HEK293 (cell line): Measurements from ENCODE around the gene NUDCD3.

Experiments used
- CTCF ChIA-PET: fragments of 350-600 bp; formaldehyde crosslinking; extraction: SDS; loops from one replicate; lab custom pipeline; 2021; ENCODE audit warnings: antibody characterized with exemption; lab: Yijun Ruan, JAX
- POLR2A ChIA-PET: fragments of 300-600 bp; formaldehyde crosslinking; extraction: SDS; loops from one replicate; lab custom pipeline; 2020; ENCODE audit warnings: antibody characterized with exemption, inconsistent platforms; lab: Yijun Ruan, JAX
- H3K27ac ChIP-seq: fragments of 200-500 bp; sonication (Bioruptor generic); 2 replicates; pipeline ENCODE4 v1.5.1; 2014; ENCODE audit warnings: low read depth, low read length, control low read depth, inconsistent platforms; ENCODE audit errors: extremely low read depth
- H3K36me3 ChIP-seq, 2 experiments: fragments of 200-500 bp in 1 of 2; sonication (Bioruptor generic) in 1 of 2; 1 replicate in 1 of 2; 2 replicates in 1 of 2; pipeline ENCODE4 v1.5.1; 2014 to 2017; ENCODE audit warnings: inconsistent platforms in 2 of 2, low read length in 2 of 2; ENCODE audit not compliant: control insufficient read depth in 2 of 2, insufficient read depth in 1 of 2
- H3K4me1 ChIP-seq: fragments of 200-500 bp; sonication (Bioruptor generic); 2 replicates; pipeline ENCODE4 v1.5.1; 2014; ENCODE audit warnings: mild to moderate bottlenecking, low read length, inconsistent platforms; ENCODE audit not compliant: control insufficient read depth, insufficient read depth
- H3K4me3 ChIP-seq: 2 replicates; pipeline ENCODE4 v1.5.1; 2011; ENCODE audit warnings: low read depth, mild to moderate bottlenecking, control low read depth, low read length, moderate library complexity
- H3K9me3 ChIP-seq: fragments of 200-500 bp; sonication (Bioruptor generic); 2 replicates; pipeline ENCODE4 v1.5.1; 2014; ENCODE audit warnings: low read depth, low read length, inconsistent platforms; ENCODE audit not compliant: control insufficient read depth, insufficient read depth
- EGR2 ChIP-seq: fragments of 450-650 bp; formaldehyde crosslinking; IDR thresholded peaks from 2 replicates; pipeline ENCODE4 v1.5.1; 2016; ENCODE audit warnings: low read depth, missing biosample characterization, missing genetic modification characterization
- GLI2 ChIP-seq: fragments of 450-650 bp; formaldehyde crosslinking; IDR thresholded peaks from 2 replicates; pipeline ENCODE4; 2017; ENCODE audit warnings: missing biosample characterization, missing genetic modification characterization, low read depth, borderline replicate concordance
- GLIS1 ChIP-seq: fragments of 450-650 bp; formaldehyde crosslinking; IDR thresholded peaks from 2 replicates; pipeline ENCODE4 v1.5.1; 2016; ENCODE audit warnings: missing biosample characterization, missing genetic modification characterization
- RBAK ChIP-seq: fragments of 450-650 bp; formaldehyde crosslinking; IDR thresholded peaks from 2 replicates; pipeline ENCODE4 v1.5.1; 2016; ENCODE audit warnings: missing biosample characterization, missing genetic modification characterization
- SCRT1 ChIP-seq: fragments of 450-650 bp; formaldehyde crosslinking; IDR thresholded peaks from 2 replicates; pipeline ENCODE4 v1.5.1; 2016; ENCODE audit warnings: missing biosample characterization, missing genetic modification characterization, borderline replicate concordance
- SCRT2 ChIP-seq: fragments of 450-650 bp; formaldehyde crosslinking; IDR thresholded peaks from 2 replicates; pipeline ENCODE4 v1.5.1; 2016; ENCODE audit warnings: missing biosample characterization, missing genetic modification characterization
- ZBTB48 ChIP-seq: fragments of 450-650 bp; formaldehyde crosslinking; IDR thresholded peaks from 2 replicates; pipeline ENCODE4 v1.5.1; 2016; ENCODE audit warnings: missing biosample characterization, missing genetic modification characterization
- ZBTB49 ChIP-seq: fragments of 450-650 bp; formaldehyde crosslinking; IDR thresholded peaks from 2 replicates; pipeline ENCODE4 v1.5.1; 2016; ENCODE audit warnings: missing biosample characterization, missing genetic modification characterization, low read depth
- ZFHX2 ChIP-seq: fragments of 450-650 bp; formaldehyde crosslinking; conservative IDR thresholded peaks from 2 replicates; pipeline ENCODE4 v1.5.1; 2016; ENCODE audit warnings: missing biosample characterization, missing genetic modification characterization
- ZIC2 ChIP-seq: fragments of 450-650 bp; formaldehyde crosslinking; IDR thresholded peaks from 2 replicates; pipeline ENCODE4 v1.5.1; 2016; ENCODE audit warnings: missing biosample characterization, missing genetic modification characterization
- ZNF121 ChIP-seq: fragments of 450-650 bp; formaldehyde crosslinking; IDR thresholded peaks from 2 replicates; pipeline ENCODE4 v1.5.1; 2016; ENCODE audit warnings: missing biosample characterization, missing genetic modification characterization
- ZNF148 ChIP-seq: fragments of 450-650 bp; formaldehyde crosslinking; IDR thresholded peaks from 2 replicates; pipeline ENCODE4 v1.5.0; 2017; ENCODE audit warnings: missing biosample characterization, missing genetic modification characterization, borderline replicate concordance
- ZNF155 ChIP-seq: fragments of 450-650 bp; formaldehyde crosslinking; IDR thresholded peaks from 2 replicates; pipeline ENCODE4 v1.5.1; 2016; ENCODE audit warnings: missing biosample characterization, missing genetic modification characterization
- ZNF211 ChIP-seq: fragments of 450-650 bp; formaldehyde crosslinking; IDR thresholded peaks from 2 replicates; pipeline ENCODE4 v1.5.1; 2016; ENCODE audit warnings: low read depth, missing biosample characterization, missing genetic modification characterization
- ZNF223 ChIP-seq: fragments of 450-650 bp; formaldehyde crosslinking; IDR thresholded peaks from 2 replicates; pipeline ENCODE4 v1.5.1; 2016; ENCODE audit warnings: missing biosample characterization, missing genetic modification characterization
- ZNF239 ChIP-seq: fragments of 450-650 bp; formaldehyde crosslinking; IDR thresholded peaks from 2 replicates; pipeline ENCODE4 v1.5.1; 2016; ENCODE audit warnings: missing biosample characterization, missing genetic modification characterization
- ZNF266 ChIP-seq: fragments of 450-650 bp; formaldehyde crosslinking; IDR thresholded peaks from 2 replicates; pipeline ENCODE4 v1.5.1; 2016; ENCODE audit warnings: missing biosample characterization, missing genetic modification characterization, low read depth
- ZNF404 ChIP-seq: fragments of 450-650 bp; formaldehyde crosslinking; IDR thresholded peaks from 2 replicates; pipeline ENCODE4 v1.5.1; 2017; ENCODE audit warnings: missing biosample characterization, missing genetic modification characterization
- TF ChIP-seq, protein P1 (sequence below): sonication (generic); formaldehyde crosslinking; IDR thresholded peaks from 2 replicates; pipeline ENCODE4 v1.8.1; 2022; ENCODE audit warnings: mild to moderate bottlenecking, moderate library complexity, missing genetic modification reagents
- TF ChIP-seq, protein P2 (sequence below): fragments of 450-650 bp; formaldehyde crosslinking; IDR thresholded peaks from 2 replicates; pipeline ENCODE4 v1.5.1; 2016; ENCODE audit warnings: missing biosample characterization, missing genetic modification characterization
- TF ChIP-seq, protein P3 (sequence below): fragments of 450-650 bp; formaldehyde crosslinking; IDR thresholded peaks from 2 replicates; pipeline ENCODE4 v1.5.1; 2016; ENCODE audit warnings: missing biosample characterization, missing genetic modification characterization

Gene NUDCD3

DNA sequence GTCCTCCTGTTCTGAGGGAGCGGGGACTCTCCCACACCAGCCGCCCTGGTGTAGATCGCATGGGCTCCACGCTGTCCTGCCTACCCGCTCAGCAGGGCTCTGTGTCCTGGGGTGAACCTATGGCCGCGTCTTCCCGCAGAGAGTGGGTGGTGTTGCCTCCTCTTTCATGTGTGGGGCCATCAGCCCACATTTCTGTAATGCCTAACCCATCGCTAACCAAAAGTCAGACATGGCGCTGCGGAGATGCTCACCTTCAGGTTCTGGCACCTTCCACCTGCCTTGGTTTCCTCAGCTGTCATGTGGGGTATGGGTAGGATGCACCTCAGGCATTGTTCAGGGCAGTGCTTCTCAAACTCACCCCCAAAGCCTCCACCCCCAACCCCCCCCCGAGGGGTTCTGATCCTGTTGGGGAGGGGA lies 114.5 kb downstream of the NUDCD3 start:
- no peaks in the 10 kb centered on the region for H3K36me3 ChIP-seq
- POLR2A ChIA-PET, result no interaction called here
- no peaks in the 10 kb centered on the region for H3K4me1 ChIP-seq
- TF ChIP-seq ZNF404 (tag by site-specific recombination) (no peak), ZFHX2 (tag by site-specific recombination) (peak; percentile 88), ZBTB49 (no peak), ZNF121 (tag by site-specific recombination) (no peak), EGR2 (tag by site-specific recombination) (peak; percentile 88)
- TF ChIP-seq, protein P1, sequence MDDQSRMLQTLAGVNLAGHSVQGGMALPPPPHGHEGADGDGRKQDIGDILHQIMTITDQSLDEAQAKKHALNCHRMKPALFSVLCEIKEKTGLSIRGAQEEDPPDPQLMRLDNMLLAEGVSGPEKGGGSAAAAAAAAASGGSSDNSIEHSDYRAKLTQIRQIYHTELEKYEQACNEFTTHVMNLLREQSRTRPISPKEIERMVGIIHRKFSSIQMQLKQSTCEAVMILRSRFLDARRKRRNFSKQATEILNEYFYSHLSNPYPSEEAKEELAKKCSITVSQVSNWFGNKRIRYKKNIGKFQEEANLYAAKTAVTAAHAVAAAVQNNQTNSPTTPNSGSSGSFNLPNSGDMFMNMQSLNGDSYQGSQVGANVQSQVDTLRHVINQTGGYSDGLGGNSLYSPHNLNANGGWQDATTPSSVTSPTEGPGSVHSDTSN (CRISPR knock-in tag), result no peak
- TF ChIP-seq, all 188 proteins: peak for 2
- CTCF ChIA-PET, result interaction anchor here (0.6 kb wide), 2 partner anchors 24 to 154 kb away, joined by 3 to 4 read pairs; no protein-coding TSS in a partner anchor
- no peaks in the 10 kb centered on the region for H3K9me3 ChIP-seq
- H3K4me3 ChIP-seq, result no peak overlapping the region
- no peak overlapping the region for H3K27ac ChIP-seq

DNA sequence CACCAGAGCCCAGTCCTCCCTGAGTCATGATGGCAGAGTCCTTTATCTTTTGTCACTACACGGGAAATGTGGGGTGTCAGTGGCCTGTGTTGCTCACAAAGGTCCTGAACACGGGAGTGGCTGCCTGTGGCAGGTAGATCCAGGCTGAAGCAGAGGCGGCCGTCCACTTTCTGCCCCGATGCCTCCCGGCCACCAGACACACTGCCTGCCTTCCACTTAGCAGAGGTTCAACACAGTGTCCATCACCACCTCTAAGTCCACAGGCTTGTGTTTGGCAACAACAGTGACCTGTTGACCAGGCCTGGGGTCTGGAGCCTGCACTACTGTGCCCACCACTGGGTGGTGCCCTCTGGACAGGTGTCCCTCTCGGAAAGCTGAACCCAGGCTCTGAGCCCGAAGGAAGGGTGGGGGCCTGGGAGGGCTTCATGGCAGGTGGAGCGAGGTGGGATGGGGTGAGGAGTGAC lies 115.2 kb downstream of the NUDCD3 start:
- TF ChIP-seq SCRT1 (tag by site-specific recombination), result peak; percentile 72
- TF ChIP-seq, protein P2, sequence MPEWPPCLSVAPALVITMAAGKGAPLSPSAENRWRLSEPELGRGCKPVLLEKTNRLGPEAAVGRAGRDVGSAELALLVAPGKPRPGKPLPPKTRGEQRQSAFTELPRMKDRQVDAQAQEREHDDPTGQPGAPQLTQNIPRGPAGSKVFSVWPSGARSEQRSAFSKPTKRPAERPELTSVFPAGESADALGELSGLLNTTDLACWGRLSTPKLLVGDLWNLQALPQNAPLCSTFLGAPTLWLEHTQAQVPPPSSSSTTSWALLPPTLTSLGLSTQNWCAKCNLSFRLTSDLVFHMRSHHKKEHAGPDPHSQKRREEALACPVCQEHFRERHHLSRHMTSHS (tag by site-specific recombination), result no peak
- peak; percentile 94 for TF ChIP-seq SCRT2 (tag by site-specific recombination)
- H3K9me3 ChIP-seq, result no peaks in the 10 kb centered on the region
- CTCF ChIA-PET, result interaction anchor here (0.6 kb wide), 1 partner anchor 155 kb away, joined by 4 read pairs; no protein-coding TSS in a partner anchor
- no peaks in the 10 kb centered on the region for H3K36me3 ChIP-seq
- H3K4me1 ChIP-seq, result no peaks in the 10 kb centered on the region
- POLR2A ChIA-PET, result no interaction called here
- no peak overlapping the region for H3K27ac ChIP-seq
- no peak overlapping the region for H3K4me3 ChIP-seq

DNA sequence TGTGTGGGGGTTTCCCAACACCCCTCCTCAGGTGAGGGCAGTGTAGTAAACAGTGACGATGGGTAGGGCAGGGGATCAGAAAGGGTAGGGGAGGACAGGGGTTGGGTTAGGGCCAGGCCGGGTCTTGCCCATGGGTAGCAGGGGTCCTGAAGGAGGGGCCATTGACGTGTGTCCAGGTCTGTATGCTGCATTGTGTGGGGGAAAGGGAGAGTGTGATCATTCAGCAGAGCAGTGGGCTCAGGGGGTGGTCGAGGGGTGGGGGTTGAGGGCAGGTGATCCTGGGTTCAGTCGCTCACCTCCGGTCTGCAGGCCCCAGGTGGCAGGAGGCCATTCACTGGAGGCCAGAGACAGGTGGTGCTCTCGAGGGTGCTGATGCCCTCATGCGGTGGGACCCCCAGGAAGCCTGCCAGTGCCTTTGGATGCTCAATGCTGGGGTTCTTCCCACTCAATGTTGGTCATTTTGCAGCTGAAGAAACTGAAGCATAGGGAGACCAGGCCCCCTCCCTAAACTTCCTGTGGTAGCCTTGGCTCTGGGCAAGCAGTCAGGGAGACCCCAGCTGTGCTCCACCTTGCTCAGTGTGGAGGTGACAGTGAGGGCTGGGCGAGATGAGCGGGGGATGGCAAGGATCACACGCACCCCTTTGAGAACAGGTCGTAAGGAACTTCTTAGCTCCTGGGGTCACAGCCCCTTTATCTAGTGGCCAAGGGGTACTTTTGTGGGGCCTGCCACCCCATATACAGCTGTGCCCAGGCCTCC lies 116.3 kb downstream of the NUDCD3 start:
- no peak for TF ChIP-seq GLI2 (tag by site-specific recombination)
- no peak for TF ChIP-seq ZNF239 (tag by site-specific recombination)
- TF ChIP-seq ZNF211, result no peak
- TF ChIP-seq ZBTB48, result no peak
- no peak for TF ChIP-seq ZNF223 (tag by site-specific recombination)
- no peak for TF ChIP-seq ZNF266 (tag by site-specific recombination)
- TF ChIP-seq ZNF155, result no peak
- TF ChIP-seq, protein P3, sequence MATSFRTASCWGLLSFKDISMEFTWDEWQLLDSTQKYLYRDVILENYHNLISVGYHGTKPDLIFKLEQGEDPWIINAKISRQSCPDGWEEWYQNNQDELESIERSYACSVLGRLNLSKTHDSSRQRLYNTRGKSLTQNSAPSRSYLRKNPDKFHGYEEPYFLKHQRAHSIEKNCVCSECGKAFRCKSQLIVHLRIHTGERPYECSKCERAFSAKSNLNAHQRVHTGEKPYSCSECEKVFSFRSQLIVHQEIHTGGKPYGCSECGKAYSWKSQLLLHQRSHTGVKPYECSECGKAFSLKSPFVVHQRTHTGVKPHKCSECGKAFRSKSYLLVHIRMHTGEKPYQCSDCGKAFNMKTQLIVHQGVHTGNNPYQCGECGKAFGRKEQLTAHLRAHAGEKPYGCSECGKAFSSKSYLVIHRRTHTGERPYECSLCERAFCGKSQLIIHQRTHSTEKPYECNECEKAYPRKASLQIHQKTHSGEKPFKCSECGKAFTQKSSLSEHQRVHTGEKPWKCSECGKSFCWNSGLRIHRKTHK (tag by site-specific recombination), result no peak
- no peak for TF ChIP-seq ZNF148 (tag by site-specific recombination)
- TF ChIP-seq RBAK (tag by site-specific recombination), result no peak
- TF ChIP-seq GLIS1 (tag by site-specific recombination), result peak; percentile 71; the same call in 1 of the 2 replicates
- 0 out of 2 replicates have a peak, but pooled peaks have one; percentile 18 for TF ChIP-seq ZIC2 (tag by site-specific recombination)
- POLR2A ChIA-PET, result no interaction called here
- CTCF ChIA-PET, result no interaction called here
- Histone ChIP-seq H3K4me1 (no peaks in the 10 kb centered on the region), H3K27ac (no peak overlapping the region), H3K36me3 (no peaks in the 10 kb centered on the region), H3K4me3 (no peak overlapping the region), H3K9me3 (no peaks in the 10 kb centered on the region)
